Measurements from ENCODE around the gene NELFB. TPM values are rescaled to one million over a fixed set of nuclear protein-coding genes. Genes with fewer than 3 reads are reported as not detected.

NELFB gene
- total and polyA plus RNA-seq, 9 of the 15 experiments (the other 6 are each of a cell fraction or from before 2014, with no cell fraction given), result 0.24 to 84.0 (median 29.7) TPM

DNA sequence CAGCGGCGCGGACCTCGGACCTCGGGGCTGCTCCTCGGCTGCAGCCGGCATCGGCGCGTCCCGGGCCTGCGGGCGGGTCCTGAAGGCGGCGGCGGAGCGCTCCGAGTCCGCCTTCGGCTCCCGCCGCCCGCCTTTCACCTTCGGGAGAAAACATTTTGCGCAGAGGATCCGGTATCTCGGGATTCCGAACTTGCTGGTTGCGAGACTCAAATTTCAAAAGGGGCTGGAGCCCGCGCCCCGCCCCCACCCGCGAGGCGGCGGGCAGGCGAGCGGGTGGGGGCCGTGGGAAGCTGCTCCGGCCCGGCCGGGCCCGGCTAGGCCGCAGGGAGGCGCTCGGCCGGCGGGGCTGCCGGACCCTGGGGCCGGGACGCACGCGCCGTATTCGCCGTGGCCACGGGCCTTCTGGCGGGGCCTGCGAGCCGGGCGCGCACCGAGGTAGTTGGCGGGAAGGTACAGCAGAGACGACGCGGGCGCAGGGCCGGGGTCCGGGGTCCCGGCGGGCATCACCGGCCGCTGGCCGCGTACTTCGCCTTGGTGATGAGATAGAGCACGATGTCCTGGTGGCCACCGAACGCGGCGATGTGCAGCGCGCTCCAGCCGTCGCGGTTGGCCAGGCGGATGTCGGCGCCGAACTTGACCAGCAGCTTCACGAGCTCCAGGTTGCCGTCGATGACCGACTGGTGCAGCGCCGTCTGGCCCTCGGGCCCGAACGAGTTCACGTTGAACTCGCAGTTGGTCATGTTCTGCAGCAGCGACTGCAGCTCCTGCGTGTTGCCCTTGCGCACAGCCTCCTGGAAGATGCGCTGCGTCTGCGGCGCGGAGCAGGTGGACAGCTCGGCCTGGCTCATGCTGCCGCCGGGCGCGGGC lies 46.2 kb downstream of the NELFB start (continued):
- TF ChIP-seq, protein P1, sequence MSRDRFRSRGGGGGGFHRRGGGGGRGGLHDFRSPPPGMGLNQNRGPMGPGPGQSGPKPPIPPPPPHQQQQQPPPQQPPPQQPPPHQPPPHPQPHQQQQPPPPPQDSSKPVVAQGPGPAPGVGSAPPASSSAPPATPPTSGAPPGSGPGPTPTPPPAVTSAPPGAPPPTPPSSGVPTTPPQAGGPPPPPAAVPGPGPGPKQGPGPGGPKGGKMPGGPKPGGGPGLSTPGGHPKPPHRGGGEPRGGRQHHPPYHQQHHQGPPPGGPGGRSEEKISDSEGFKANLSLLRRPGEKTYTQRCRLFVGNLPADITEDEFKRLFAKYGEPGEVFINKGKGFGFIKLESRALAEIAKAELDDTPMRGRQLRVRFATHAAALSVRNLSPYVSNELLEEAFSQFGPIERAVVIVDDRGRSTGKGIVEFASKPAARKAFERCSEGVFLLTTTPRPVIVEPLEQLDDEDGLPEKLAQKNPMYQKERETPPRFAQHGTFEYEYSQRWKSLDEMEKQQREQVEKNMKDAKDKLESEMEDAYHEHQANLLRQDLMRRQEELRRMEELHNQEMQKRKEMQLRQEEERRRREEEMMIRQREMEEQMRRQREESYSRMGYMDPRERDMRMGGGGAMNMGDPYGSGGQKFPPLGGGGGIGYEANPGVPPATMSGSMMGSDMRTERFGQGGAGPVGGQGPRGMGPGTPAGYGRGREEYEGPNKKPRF (IDR thresholded peaks at IDR 0.05; ENCODE audit: low read depth, low read length), result no peak
- TF ChIP-seq SRSF9 (IDR thresholded peaks at IDR 0.05; ENCODE audit: borderline replicate concordance, low read depth, low read length) (no peak), PTBP1 (IDR thresholded peaks at IDR 0.05; ENCODE audit: low read depth, low read length) (no peak), MEIS2 (IDR thresholded peaks at IDR 0.05; ENCODE audit: partially characterized antibody) (no peak), NUFIP1 (IDR thresholded peaks at IDR 0.05; ENCODE audit: partially characterized antibody) (no peak), CHCHD3 (CRISPR knock-in tag; IDR thresholded peaks at IDR 0.05) (no peak), ZNF239 (CRISPR knock-in tag; IDR thresholded peaks at IDR 0.05) (no peak), PML (IDR thresholded peaks at IDR 0.05; ENCODE audit: low read length) (no peak; the same call in 1 of the 2 replicates), ZFP30 (CRISPR knock-in tag; IDR thresholded peaks at IDR 0.05; ENCODE audit: borderline replicate concordance) (no peak), HNRNPL (IDR thresholded peaks at IDR 0.05; ENCODE audit: low read depth, low read length) (no peak), CHD2 (IDR thresholded peaks at IDR 0.05; ENCODE audit: low read depth, low read length) (no peak), CBX1 (IDR thresholded peaks at IDR 0.05; ENCODE audit: low read depth) (peak; percentile 47; the same call in 1 of the 2 replicates), HNRNPK (IDR thresholded peaks at IDR 0.05; ENCODE audit: low read depth, low read length, poor library complexity, severe bottlenecking) (no peak), ZNF184 (CRISPR knock-in tag; IDR thresholded peaks at IDR 0.05) (no peak), CREBBP (IDR thresholded peaks at IDR 0.05; ENCODE audit: low read depth, low read length) (no peak), RAD21 (CRISPR knock-in tag; conservative IDR thresholded peaks at IDR 0.05 in 1 of 2, IDR thresholded peaks at IDR 0.05 in 1 of 2) (peak in 1 of 2 experiments; percentile 43; a peak in 2 of 4 replicates), CREM (IDR thresholded peaks at IDR 0.05; ENCODE audit: low read depth) (peak; percentile 34; the same call in 1 of the 2 replicates), XRCC5 (IDR thresholded peaks at IDR 0.05; ENCODE audit: low read depth, low read length) (no peak), NFE2 (IDR thresholded peaks at IDR 0.05; ENCODE audit: low read depth) (no peak), NR3C1 (CRISPR knock-in tag; IDR thresholded peaks at IDR 0.05) (no peak), SETDB1 (IDR thresholded peaks at IDR 0.05; ENCODE audit: low read length) (no peak), POU5F1 (IDR thresholded peaks at IDR 0.05; ENCODE audit: borderline replicate concordance, low read depth, low read length, partially characterized antibody) (no peak)
- TF ChIP-seq, protein P2, sequence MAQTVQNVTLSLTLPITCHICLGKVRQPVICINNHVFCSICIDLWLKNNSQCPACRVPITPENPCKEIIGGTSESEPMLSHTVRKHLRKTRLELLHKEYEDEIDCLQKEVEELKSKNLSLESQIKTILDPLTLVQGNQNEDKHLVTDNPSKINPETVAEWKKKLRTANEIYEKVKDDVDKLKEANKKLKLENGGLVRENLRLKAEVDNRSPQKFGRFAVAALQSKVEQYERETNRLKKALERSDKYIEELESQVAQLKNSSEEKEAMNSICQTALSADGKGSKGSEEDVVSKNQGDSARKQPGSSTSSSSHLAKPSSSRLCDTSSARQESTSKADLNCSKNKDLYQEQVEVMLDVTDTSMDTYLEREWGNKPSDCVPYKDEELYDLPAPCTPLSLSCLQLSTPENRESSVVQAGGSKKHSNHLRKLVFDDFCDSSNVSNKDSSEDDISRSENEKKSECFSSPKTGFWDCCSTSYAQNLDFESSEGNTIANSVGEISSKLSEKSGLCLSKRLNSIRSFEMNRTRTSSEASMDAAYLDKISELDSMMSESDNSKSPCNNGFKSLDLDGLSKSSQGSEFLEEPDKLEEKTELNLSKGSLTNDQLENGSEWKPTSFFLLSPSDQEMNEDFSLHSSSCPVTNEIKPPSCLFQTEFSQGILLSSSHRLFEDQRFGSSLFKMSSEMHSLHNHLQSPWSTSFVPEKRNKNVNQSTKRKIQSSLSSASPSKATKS (CRISPR knock-in tag; IDR thresholded peaks at IDR 0.05), result no peak
- TF ChIP-seq, protein P3, sequence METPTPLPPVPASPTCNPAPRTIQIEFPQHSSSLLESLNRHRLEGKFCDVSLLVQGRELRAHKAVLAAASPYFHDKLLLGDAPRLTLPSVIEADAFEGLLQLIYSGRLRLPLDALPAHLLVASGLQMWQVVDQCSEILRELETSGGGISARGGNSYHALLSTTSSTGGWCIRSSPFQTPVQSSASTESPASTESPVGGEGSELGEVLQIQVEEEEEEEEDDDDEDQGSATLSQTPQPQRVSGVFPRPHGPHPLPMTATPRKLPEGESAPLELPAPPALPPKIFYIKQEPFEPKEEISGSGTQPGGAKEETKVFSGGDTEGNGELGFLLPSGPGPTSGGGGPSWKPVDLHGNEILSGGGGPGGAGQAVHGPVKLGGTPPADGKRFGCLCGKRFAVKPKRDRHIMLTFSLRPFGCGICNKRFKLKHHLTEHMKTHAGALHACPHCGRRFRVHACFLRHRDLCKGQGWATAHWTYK (CRISPR knock-in tag; IDR thresholded peaks at IDR 0.05), result no peak
